ENCODE results near the gene ABHD10. TPM values are rescaled to one million over a fixed set of nuclear protein-coding genes. Genes with fewer than 3 reads are reported as not detected.

ABHD10 gene
- polyA plus RNA-seq (2013): 10.6 and 11.7 TPM in 2 replicates

GRCh38 chr3:111978583-111979433 is at the start of gene ABHD10:
Gene ABHD10, plus strand, starts transcription at chr3:111979026. Its CDS starts 36 bp downstream, at chr3:111979062.
- Histone ChIP-seq H4K12ac (ENCODE audit: low read depth, low read length) (peak within 1 kb of the TSS; percentile 76), H3K27me3 (ENCODE audit: insufficient read depth, low read length) (no peaks in the 10 kb centered on the region), H2BK12ac (ENCODE audit: low read length) (no peak within 1 kb of the TSS), H2AK5ac (ENCODE audit: low read length) (no peak within 1 kb of the TSS), H3K18ac (ENCODE audit: low read length) (peak within 1 kb of the TSS; percentile 98), H3K14ac (ENCODE audit: low read length) (peak within 1 kb of the TSS; percentile 95), H3K27ac (ENCODE audit: low read depth, low read length) (no peak within 1 kb of the TSS), H2BK120ac (ENCODE audit: insufficient read depth, low read length, poor library complexity) (peak within 1 kb of the TSS; percentile 82), H4K8ac (ENCODE audit: low read depth, low read length) (peak within 1 kb of the TSS; percentile 94), H3K23ac (ENCODE audit: low read length) (no peak within 1 kb of the TSS), H3K79me2 (ENCODE audit: control insufficient read depth, insufficient read depth, low read length, poor library complexity) (peaks cover 2% of the 10 kb centered on the region), H3K4ac (ENCODE audit: low read depth, low read length) (peak within 1 kb of the TSS; percentile 87), H3K4me1 (ENCODE audit: control insufficient read depth in 1 of 2, insufficient read depth in 2 of 2, low read length in 2 of 2) (no peaks in the 10 kb centered on the region), H2BK5ac (ENCODE audit: low read depth, low read length, poor library complexity) (peak within 1 kb of the TSS; percentile 66), H3K79me1 (ENCODE audit: low read length) (peaks cover 4% of the 10 kb centered on the region), H3K9ac (ENCODE audit: low read length) (peak within 1 kb of the TSS; percentile 93), H3K36me3 (ENCODE audit: control insufficient read depth in 1 of 2, insufficient read depth in 2 of 2, low read length in 2 of 2) (peaks cover 2% of the 10 kb centered on the region in 2 experiments), H4K91ac (ENCODE audit: low read depth, low read length) (peak within 1 kb of the TSS; percentile 93), H3K9me3 (ENCODE audit: insufficient read depth, low read depth, low read length) (no peaks in the 10 kb centered on the region), H3K4me3 (ENCODE audit: low read depth, low read length) (peak within 1 kb of the TSS; percentile 99), H3K4me2 (ENCODE audit: low read length) (peak within 1 kb of the TSS; percentile 83), H2AFZ (ENCODE audit: insufficient read depth, low read length, poor library complexity) (peak within 1 kb of the TSS; percentile 92)
- DNase-seq: peak; percentile 99 to 100
- WGBS (ENCODE audit: extremely low coverage, insufficient coverage, insufficient read length): no CpG with 5 or more reads among the region's 61 CpGs

GRCh38 chr3:111929484-111929883 is 49.3 kb upstream of the ABHD10 start:
- no peak overlapping the region for H4K8ac ChIP-seq (ENCODE audit: low read depth, low read length)
- no peaks in the 10 kb centered on the region for H3K27me3 ChIP-seq (ENCODE audit: insufficient read depth, low read length)
- H3K79me2 ChIP-seq (ENCODE audit: control insufficient read depth, insufficient read depth, low read length, poor library complexity): no peaks in the 10 kb centered on the region
- no peak overlapping the region for H3K23ac ChIP-seq (ENCODE audit: low read length)
- no peaks in the 10 kb centered on the region for H3K9me3 ChIP-seq (ENCODE audit: insufficient read depth, low read depth, low read length)
- no peak overlapping the region for H2BK12ac ChIP-seq (ENCODE audit: low read length)
- no peak overlapping the region for H3K9ac ChIP-seq (ENCODE audit: low read length)
- H4K12ac ChIP-seq (ENCODE audit: low read depth, low read length): no peak overlapping the region
- no peak overlapping the region for H2BK120ac ChIP-seq (ENCODE audit: insufficient read depth, low read length, poor library complexity)
- DNase-seq: no peak
- H3K14ac ChIP-seq (ENCODE audit: low read length): no peak overlapping the region
- H3K79me1 ChIP-seq (ENCODE audit: low read length): no peaks in the 10 kb centered on the region
- no peak overlapping the region for H4K91ac ChIP-seq (ENCODE audit: low read depth, low read length)
- H3K18ac ChIP-seq (ENCODE audit: low read length): no peak overlapping the region
- H3K4me1 ChIP-seq (ENCODE audit: control insufficient read depth in 1 of 2, insufficient read depth in 2 of 2, low read length in 2 of 2): no peaks in the 10 kb centered on the region
- H2AK5ac ChIP-seq (ENCODE audit: low read length): no peak overlapping the region
- H3K27ac ChIP-seq (ENCODE audit: low read depth, low read length): no peak overlapping the region
- peaks cover 2 to 10% of the 10 kb centered on the region in 2 experiments for H3K36me3 ChIP-seq (ENCODE audit: control insufficient read depth in 1 of 2, insufficient read depth in 2 of 2, low read length in 2 of 2)
- no peak overlapping the region for H3K4me3 ChIP-seq (ENCODE audit: low read depth, low read length)
- no peak overlapping the region for H3K4ac ChIP-seq (ENCODE audit: low read depth, low read length)
- H2AFZ ChIP-seq (ENCODE audit: insufficient read depth, low read length, poor library complexity): no peak overlapping the region
- H3K4me2 ChIP-seq (ENCODE audit: low read length): no peak overlapping the region
- WGBS (ENCODE audit: extremely low coverage, insufficient coverage, insufficient read length): no CpG with 5 or more reads among the region's 2 CpGs
- H2BK5ac ChIP-seq (ENCODE audit: low read depth, low read length, poor library complexity): no peak overlapping the region

- no CpG with 5 or more reads among the region's 3 CpGs for WGBS (ENCODE audit: extremely low coverage, insufficient coverage, insufficient read length)
- no peak overlapping the region for H4K91ac ChIP-seq (ENCODE audit: low read depth, low read length)
These were observed 45.9 kb upstream of the ABHD10 start for GRCh38 chr3:111932946-111933345.

GRCh38 chr3:111936191-111936841 is 42.5 kb upstream of the ABHD10 start:
- Histone ChIP-seq H2BK5ac (ENCODE audit: low read depth, low read length, poor library complexity) (no peak overlapping the region), H3K23ac (ENCODE audit: low read length) (no peak overlapping the region), H3K36me3 (ENCODE audit: control insufficient read depth in 1 of 2, insufficient read depth in 2 of 2, low read length in 2 of 2) (peaks cover under 1 to 9% of the 10 kb centered on the region in 2 experiments), H2BK120ac (ENCODE audit: insufficient read depth, low read length, poor library complexity) (no peak overlapping the region), H4K91ac (ENCODE audit: low read depth, low read length) (no peak overlapping the region), H3K4me3 (ENCODE audit: low read depth, low read length) (no peak overlapping the region), H2BK12ac (ENCODE audit: low read length) (no peak overlapping the region), H3K27me3 (ENCODE audit: insufficient read depth, low read length) (no peaks in the 10 kb centered on the region), H3K9ac (ENCODE audit: low read length) (no peak overlapping the region), H3K79me2 (ENCODE audit: control insufficient read depth, insufficient read depth, low read length, poor library complexity) (no peaks in the 10 kb centered on the region), H2AFZ (ENCODE audit: insufficient read depth, low read length, poor library complexity) (no peak overlapping the region), H3K9me3 (ENCODE audit: insufficient read depth, low read depth, low read length) (no peaks in the 10 kb centered on the region), H3K4ac (ENCODE audit: low read depth, low read length) (no peak overlapping the region), H3K14ac (ENCODE audit: low read length) (no peak overlapping the region), H4K8ac (ENCODE audit: low read depth, low read length) (no peak overlapping the region), H3K79me1 (ENCODE audit: low read length) (no peaks in the 10 kb centered on the region), H3K4me1 (ENCODE audit: control insufficient read depth in 1 of 2, insufficient read depth in 2 of 2, low read length in 2 of 2) (no peaks in the 10 kb centered on the region), H4K12ac (ENCODE audit: low read depth, low read length) (no peak overlapping the region), H3K18ac (ENCODE audit: low read length) (no peak overlapping the region), H3K27ac (ENCODE audit: low read depth, low read length) (no peak overlapping the region), H3K4me2 (ENCODE audit: low read length) (no peak overlapping the region), H2AK5ac (ENCODE audit: low read length) (no peak overlapping the region)
- peak in 1 of 2 donors; percentile 59 for DNase-seq

More at GRCh38 chr3:111932946-111933345, 45.9 kb upstream of the ABHD10 start:
- H2BK120ac ChIP-seq (ENCODE audit: insufficient read depth, low read length, poor library complexity): no peak overlapping the region
- no peaks in the 10 kb centered on the region for H3K79me1 ChIP-seq (ENCODE audit: low read length)
- H3K4ac ChIP-seq (ENCODE audit: low read depth, low read length): no peak overlapping the region
- DNase-seq: no peak
- no peak overlapping the region for H3K4me3 ChIP-seq (ENCODE audit: low read depth, low read length)
- no peak overlapping the region for H3K14ac ChIP-seq (ENCODE audit: low read length)
- no peak overlapping the region for H2AK5ac ChIP-seq (ENCODE audit: low read length)
- H3K4me1 ChIP-seq (ENCODE audit: control insufficient read depth in 1 of 2, insufficient read depth in 2 of 2, low read length in 2 of 2): no peaks in the 10 kb centered on the region
- H3K27ac ChIP-seq (ENCODE audit: low read depth, low read length): no peak overlapping the region
- no peaks in the 10 kb centered on the region for H3K9me3 ChIP-seq (ENCODE audit: insufficient read depth, low read depth, low read length)
- H3K4me2 ChIP-seq (ENCODE audit: low read length): no peak overlapping the region
- H3K18ac ChIP-seq (ENCODE audit: low read length): no peak overlapping the region
- H3K79me2 ChIP-seq (ENCODE audit: control insufficient read depth, insufficient read depth, low read length, poor library complexity): no peaks in the 10 kb centered on the region
- no peak overlapping the region for H4K8ac ChIP-seq (ENCODE audit: low read depth, low read length)
- no peak overlapping the region for H2BK12ac ChIP-seq (ENCODE audit: low read length)
- no peaks in the 10 kb centered on the region for H3K27me3 ChIP-seq (ENCODE audit: insufficient read depth, low read length)
- H3K23ac ChIP-seq (ENCODE audit: low read length): no peak overlapping the region
- H4K12ac ChIP-seq (ENCODE audit: low read depth, low read length): no peak overlapping the region
- no peak overlapping the region for H2BK5ac ChIP-seq (ENCODE audit: low read depth, low read length, poor library complexity)
- no peak overlapping the region for H3K9ac ChIP-seq (ENCODE audit: low read length)
- H2AFZ ChIP-seq (ENCODE audit: insufficient read depth, low read length, poor library complexity): no peak overlapping the region
- H3K36me3 ChIP-seq (ENCODE audit: control insufficient read depth in 1 of 2, insufficient read depth in 2 of 2, low read length in 2 of 2): peaks cover 0 to 5% of the 10 kb centered on the region in 2 experiments

All from trophoblast cell (in vitro differentiated cells and primary cell).